Uterus (tissue), 2 donors: ENCODE measurements around the gene TTC9.

Source experiments
- POLR2A ChIP-seq, 2 donors: fragments of 450-650 bp; IDR thresholded peaks; one replicate each; pipeline ENCODE4 v1.6.1; 2016; ENCODE audit warnings: antibody characterized with exemption in 2 of 2, mild to moderate bottlenecking in 1 of 2, moderate library complexity in 1 of 2
- TF ChIP-seq, protein P1 (sequence below), 4 experiments: fragments of 200-600 bp in 2 of 4; fragments of 450-650 bp in 2 of 4; sonication (generic) in 2 of 4; IDR thresholded peaks; one replicate each; pipeline ENCODE4 v1.5.1; 2016 to 2019; ENCODE audit warnings: antibody characterized with exemption in 4 of 4, mild to moderate bottlenecking in 2 of 4, moderate library complexity in 1 of 4

GRCh38 chr14:70709726-70710382 is 68.1 kb downstream of the TTC9 start:
- TF ChIP-seq, protein P1, sequence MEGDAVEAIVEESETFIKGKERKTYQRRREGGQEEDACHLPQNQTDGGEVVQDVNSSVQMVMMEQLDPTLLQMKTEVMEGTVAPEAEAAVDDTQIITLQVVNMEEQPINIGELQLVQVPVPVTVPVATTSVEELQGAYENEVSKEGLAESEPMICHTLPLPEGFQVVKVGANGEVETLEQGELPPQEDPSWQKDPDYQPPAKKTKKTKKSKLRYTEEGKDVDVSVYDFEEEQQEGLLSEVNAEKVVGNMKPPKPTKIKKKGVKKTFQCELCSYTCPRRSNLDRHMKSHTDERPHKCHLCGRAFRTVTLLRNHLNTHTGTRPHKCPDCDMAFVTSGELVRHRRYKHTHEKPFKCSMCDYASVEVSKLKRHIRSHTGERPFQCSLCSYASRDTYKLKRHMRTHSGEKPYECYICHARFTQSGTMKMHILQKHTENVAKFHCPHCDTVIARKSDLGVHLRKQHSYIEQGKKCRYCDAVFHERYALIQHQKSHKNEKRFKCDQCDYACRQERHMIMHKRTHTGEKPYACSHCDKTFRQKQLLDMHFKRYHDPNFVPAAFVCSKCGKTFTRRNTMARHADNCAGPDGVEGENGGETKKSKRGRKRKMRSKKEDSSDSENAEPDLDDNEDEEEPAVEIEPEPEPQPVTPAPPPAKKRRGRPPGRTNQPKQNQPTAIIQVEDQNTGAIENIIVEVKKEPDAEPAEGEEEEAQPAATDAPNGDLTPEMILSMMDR (IDR thresholded peaks at IDR 0.05): no peak
- TF ChIP-seq POLR2A (IDR thresholded peaks at IDR 0.05): no peak
